ENCODE results near the gene PHC3.
"Not testable (repeated sequence)": the region's sequence is repeated elsewhere in the genome, so short reads cannot be mapped to it uniquely, and the experiment has no call there.

Gene PHC3

GRCh38 chr3:170204509-170204908 lies 23.0 kb upstream of the PHC3 start:
- Mint-ChIP-seq H3K27me3 (ENCODE audit: low read depth) (peaks cover 9% of the 10 kb centered on the region), H3K9me3 (no peaks in the 10 kb centered on the region), H3K27ac (no peak overlapping the region), H3K36me3 (ENCODE audit: low read depth) (no peaks in the 10 kb centered on the region), H3K4me3 (no peak overlapping the region), H3K4me1 (ENCODE audit: low read depth) (peaks cover 2% of the 10 kb centered on the region)

DNA sequence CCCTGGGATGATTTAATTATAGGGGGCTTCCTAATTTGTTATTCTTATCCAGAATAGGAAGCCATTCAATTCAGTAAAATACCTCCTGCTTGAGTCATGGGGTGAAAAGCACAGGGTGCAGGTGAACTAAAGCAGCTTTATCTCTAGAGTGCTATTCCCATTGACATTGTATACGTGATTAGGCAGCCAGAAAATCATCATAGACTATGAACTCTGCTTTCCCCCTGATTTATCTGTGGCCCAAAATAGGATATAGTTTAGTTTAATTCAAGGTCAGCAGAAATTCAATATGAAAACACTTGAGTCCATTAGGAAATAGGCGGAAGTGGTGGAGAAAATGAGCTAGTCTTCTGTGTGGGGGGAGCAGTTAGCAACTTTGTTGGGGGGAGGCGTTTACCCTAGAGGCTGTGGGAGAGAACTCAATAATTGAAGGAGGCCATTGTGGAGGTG lies 22.5 kb upstream of the PHC3 start:
- H3K36me3 Mint-ChIP-seq (ENCODE audit: low read depth): no peaks in the 10 kb centered on the region
- no peak overlapping the region for H3K27ac Mint-ChIP-seq
- peaks cover 2% of the 10 kb centered on the region for H3K4me1 Mint-ChIP-seq (ENCODE audit: low read depth)
- no peaks in the 10 kb centered on the region for H3K9me3 Mint-ChIP-seq
- peaks cover 13% of the 10 kb centered on the region for H3K27me3 Mint-ChIP-seq (ENCODE audit: low read depth)
- H3K4me3 Mint-ChIP-seq: no peak overlapping the region

- peaks cover 16% of the 10 kb centered on the region for H3K27me3 Mint-ChIP-seq (ENCODE audit: low read depth)
- H3K4me3 Mint-ChIP-seq: no peak overlapping the region
- no peaks in the 10 kb centered on the region for H3K36me3 Mint-ChIP-seq (ENCODE audit: low read depth)
- peaks cover 2% of the 10 kb centered on the region for H3K4me1 Mint-ChIP-seq (ENCODE audit: low read depth)
- no peak overlapping the region for H3K27ac Mint-ChIP-seq
- no peaks in the 10 kb centered on the region for H3K9me3 Mint-ChIP-seq
Observed at GRCh38 chr3:170203457-170203856, 21.9 kb upstream of the PHC3 start.

DNA sequence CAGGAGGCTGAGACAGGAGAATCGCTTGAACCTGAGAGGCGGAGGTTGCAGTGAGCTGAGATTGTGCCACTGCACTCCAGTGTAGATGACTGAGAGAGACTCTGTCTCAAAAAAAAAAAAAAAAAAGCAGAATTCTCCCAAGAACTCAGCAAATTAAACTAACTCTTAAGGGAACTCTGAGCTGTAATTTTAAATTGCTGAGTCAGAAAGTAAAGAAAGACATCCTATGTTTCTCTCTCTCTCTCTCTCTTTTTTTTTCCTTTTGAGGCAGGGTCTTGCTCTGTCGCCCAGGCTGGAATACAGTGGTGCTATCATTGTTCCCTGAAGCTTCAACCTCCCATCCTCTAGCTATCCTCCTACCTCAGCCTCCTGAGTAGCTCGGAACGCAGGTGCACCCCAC lies 20.0 kb upstream of the PHC3 start:
- H3K9me3 Mint-ChIP-seq: no peaks in the 10 kb centered on the region
- no peak overlapping the region for H3K27ac Mint-ChIP-seq
- H3K36me3 Mint-ChIP-seq (ENCODE audit: low read depth): no peaks in the 10 kb centered on the region
- H3K4me3 Mint-ChIP-seq: no peak overlapping the region
- peaks cover 16% of the 10 kb centered on the region for H3K27me3 Mint-ChIP-seq (ENCODE audit: low read depth)
- H3K4me1 Mint-ChIP-seq (ENCODE audit: low read depth): peaks cover 2% of the 10 kb centered on the region

GRCh38 chr3:170200987-170201386 lies 19.5 kb upstream of the PHC3 start:
- Mint-ChIP-seq H3K9me3 (no peaks in the 10 kb centered on the region), H3K4me3 (no peak overlapping the region), H3K27me3 (ENCODE audit: low read depth) (peaks cover 17% of the 10 kb centered on the region), H3K27ac (no peak overlapping the region), H3K36me3 (ENCODE audit: low read depth) (no peaks in the 10 kb centered on the region), H3K4me1 (ENCODE audit: low read depth) (peaks cover 2% of the 10 kb centered on the region)

DNA sequence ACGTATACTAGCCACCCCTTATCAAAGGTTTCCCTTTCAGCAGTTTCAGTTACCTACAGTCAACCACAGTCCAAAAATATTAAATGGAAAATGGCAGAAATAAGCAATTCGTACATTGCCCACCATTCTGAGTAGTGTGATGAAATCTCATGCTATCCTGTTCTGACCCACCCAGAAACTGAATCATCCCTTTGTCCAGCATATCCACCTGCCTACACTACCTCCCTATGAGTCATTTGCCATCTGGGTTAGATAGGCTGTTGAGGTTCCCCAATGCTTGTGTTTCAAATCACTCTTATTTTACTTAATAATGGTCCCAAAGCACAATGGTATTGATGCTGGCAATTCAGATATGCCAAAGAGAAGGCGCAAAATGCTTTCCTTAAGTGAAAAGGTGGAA lies 15.3 kb upstream of the PHC3 start:
- Mint-ChIP-seq H3K36me3 (ENCODE audit: low read depth) (no peaks in the 10 kb centered on the region), H3K9me3 (no peaks in the 10 kb centered on the region), H3K4me3 (no peak overlapping the region), H3K27ac (no peak overlapping the region), H3K27me3 (ENCODE audit: low read depth) (peaks cover 33% of the 10 kb centered on the region), H3K4me1 (ENCODE audit: low read depth) (peaks cover 2% of the 10 kb centered on the region)

- H3K4me3 Mint-ChIP-seq; H3K4me1 Mint-ChIP-seq (ENCODE audit: low read depth); H3K9me3 Mint-ChIP-seq; H3K36me3 Mint-ChIP-seq (ENCODE audit: low read depth); H3K27ac Mint-ChIP-seq: not testable (repeated sequence)
- H3K27me3 Mint-ChIP-seq (ENCODE audit: low read depth): peaks cover 33% of the 10 kb centered on the region
Observed at GRCh38 chr3:170195759-170196158, 14.2 kb upstream of the PHC3 start.

DNA sequence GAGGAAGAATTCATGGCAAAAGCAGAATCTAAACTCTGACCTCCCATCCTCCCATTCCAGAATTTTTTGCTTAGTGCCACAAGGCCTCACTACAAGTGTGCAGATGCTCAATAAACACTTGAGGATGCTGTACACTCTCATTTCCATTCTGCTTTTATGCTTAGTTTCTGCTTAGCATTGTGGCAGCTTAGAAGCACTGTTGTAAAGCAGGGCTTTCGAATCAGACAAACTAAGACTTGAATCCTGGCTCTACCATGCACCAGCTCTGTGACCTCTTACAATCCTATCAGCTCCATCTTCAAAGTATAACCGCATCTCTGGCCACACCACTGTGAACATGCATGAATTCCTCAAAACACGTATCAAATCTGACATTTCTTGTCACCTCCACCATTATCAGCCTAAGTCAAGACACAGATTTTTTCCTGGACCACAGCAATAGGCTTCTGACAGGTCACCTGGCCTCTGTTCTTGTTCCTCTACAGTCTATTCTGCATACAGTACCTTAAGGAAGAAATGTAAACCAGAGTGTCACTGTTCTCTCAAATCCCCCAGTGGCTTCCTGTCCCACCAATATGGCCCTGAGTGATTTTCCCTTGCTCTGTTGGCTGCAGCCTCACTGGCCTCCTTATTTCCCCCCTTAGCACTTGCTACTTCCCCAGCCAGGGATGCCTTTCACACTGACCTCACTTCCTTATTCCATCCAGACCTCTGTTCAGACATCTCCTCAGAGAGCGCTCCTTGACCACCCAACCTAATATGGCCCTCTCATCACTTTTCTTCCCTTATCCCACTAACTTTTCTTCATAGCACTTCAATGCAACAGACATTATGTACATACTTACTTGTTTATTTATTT lies 8.1 kb upstream of the PHC3 start:
- Mint-ChIP-seq H3K27me3 (ENCODE audit: low read depth) (peaks cover 9% of the 10 kb centered on the region), H3K4me3 (no peak overlapping the region), H3K36me3 (ENCODE audit: low read depth) (no peaks in the 10 kb centered on the region), H3K27ac (no peak overlapping the region), H3K4me1 (ENCODE audit: low read depth) (peaks cover 6% of the 10 kb centered on the region), H3K9me3 (no peaks in the 10 kb centered on the region)

DNA sequence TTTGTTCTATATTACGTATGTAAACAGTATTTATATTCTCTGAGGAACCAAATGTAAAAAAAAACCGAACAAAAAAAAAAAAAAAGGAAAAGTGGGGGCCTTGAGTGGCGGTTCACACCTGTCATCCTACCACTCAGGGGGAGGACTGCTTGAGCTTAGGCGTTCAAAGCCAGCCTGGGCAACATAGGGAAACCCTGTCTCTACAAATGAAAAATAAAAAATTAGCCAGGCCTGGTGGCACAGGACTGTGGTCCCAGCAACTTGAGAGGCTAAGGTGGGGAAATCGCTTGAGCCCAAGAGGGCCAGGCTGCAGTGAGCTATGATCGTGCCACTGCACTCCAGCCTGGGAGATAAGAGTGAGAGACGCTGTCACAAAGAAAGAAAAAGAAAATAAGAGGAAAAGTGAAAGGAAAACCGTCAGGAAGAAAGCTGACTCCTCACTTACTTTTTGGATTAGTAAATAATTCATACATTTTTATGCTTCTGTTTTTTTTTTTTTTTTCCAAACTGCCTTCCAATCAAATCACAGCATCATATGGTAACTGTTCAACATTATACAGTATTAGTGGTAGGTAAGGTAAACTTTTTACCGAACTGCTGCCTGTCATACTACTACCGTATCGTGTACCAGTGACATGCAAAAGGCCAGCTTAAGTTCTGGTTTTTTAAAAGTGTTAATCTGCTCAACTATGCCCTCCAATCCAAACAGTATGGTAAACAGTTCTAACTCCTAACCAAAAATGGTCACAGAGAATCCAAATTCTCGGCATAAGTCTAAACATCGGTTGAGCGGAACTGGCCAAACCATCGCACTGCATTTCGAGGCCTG lies 1.2 kb downstream of the PHC3 start:
- Mint-ChIP-seq H3K4me3 (peak overlapping the region; percentile 95), H3K9me3 (no peaks in the 10 kb centered on the region), H3K36me3 (ENCODE audit: low read depth) (peaks cover 22% of the 10 kb centered on the region), H3K27ac (peak overlapping the region; percentile 99), H3K27me3 (ENCODE audit: low read depth) (no peaks in the 10 kb centered on the region), H3K4me1 (ENCODE audit: low read depth) (peaks cover 24% of the 10 kb centered on the region)

DNA sequence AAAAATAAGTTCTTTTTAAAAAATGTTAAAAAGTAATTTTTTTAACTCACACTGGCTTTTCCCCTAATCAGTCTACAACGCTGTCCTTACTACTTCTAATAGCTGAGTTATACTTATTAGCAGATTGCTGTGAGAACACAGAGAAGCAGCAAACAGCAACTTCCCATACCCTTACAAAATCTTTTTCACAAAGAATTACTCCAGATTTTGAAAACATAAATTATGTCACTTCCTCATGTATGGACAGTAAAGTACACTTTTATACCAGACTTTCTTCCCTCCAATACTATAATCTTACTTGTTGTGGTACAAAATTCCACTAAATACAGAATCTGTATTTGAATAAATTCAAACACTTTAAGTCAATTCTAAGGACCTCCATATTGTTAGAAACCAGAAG lies 2.1 kb downstream of the PHC3 start:
- Mint-ChIP-seq H3K9me3 (no peaks in the 10 kb centered on the region), H3K27me3 (ENCODE audit: low read depth) (no peaks in the 10 kb centered on the region), H3K36me3 (ENCODE audit: low read depth) (peaks cover 28% of the 10 kb centered on the region), H3K4me3 (peak overlapping the region; percentile 95), H3K27ac (peak overlapping the region; percentile 99), H3K4me1 (ENCODE audit: low read depth) (peaks cover 29% of the 10 kb centered on the region)

- peak overlapping the region; percentile 66 for H3K27ac Mint-ChIP-seq
- no peaks in the 10 kb centered on the region for H3K9me3 Mint-ChIP-seq
- peaks cover 30% of the 10 kb centered on the region for H3K36me3 Mint-ChIP-seq (ENCODE audit: low read depth)
- peak overlapping the region; percentile 54 for H3K4me3 Mint-ChIP-seq
- H3K4me1 Mint-ChIP-seq (ENCODE audit: low read depth): peaks cover 32% of the 10 kb centered on the region
- no peaks in the 10 kb centered on the region for H3K27me3 Mint-ChIP-seq (ENCODE audit: low read depth)
Observed at GRCh38 chr3:170178651-170179050, 2.9 kb downstream of the PHC3 start.

GRCh38 chr3:170171563-170171962 lies 10.0 kb downstream of the PHC3 start:
- Mint-ChIP-seq H3K4me3 (peak overlapping the region; percentile 28), H3K27ac (peak overlapping the region; percentile 45), H3K9me3 (no peaks in the 10 kb centered on the region), H3K4me1 (ENCODE audit: low read depth) (peaks cover 39% of the 10 kb centered on the region), H3K36me3 (ENCODE audit: low read depth) (peaks cover 50% of the 10 kb centered on the region), H3K27me3 (ENCODE audit: low read depth) (no peaks in the 10 kb centered on the region)

GRCh38 chr3:170164717-170165116 lies 16.8 kb downstream of the PHC3 start:
- H3K36me3 Mint-ChIP-seq (ENCODE audit: low read depth): peaks cover 50% of the 10 kb centered on the region
- H3K4me1 Mint-ChIP-seq (ENCODE audit: low read depth): peaks cover 37% of the 10 kb centered on the region
- H3K27ac Mint-ChIP-seq: peak overlapping the region; percentile 13
- H3K4me3 Mint-ChIP-seq: no peak overlapping the region
- no peaks in the 10 kb centered on the region for H3K9me3 Mint-ChIP-seq
- no peaks in the 10 kb centered on the region for H3K27me3 Mint-ChIP-seq (ENCODE audit: low read depth)

DNA sequence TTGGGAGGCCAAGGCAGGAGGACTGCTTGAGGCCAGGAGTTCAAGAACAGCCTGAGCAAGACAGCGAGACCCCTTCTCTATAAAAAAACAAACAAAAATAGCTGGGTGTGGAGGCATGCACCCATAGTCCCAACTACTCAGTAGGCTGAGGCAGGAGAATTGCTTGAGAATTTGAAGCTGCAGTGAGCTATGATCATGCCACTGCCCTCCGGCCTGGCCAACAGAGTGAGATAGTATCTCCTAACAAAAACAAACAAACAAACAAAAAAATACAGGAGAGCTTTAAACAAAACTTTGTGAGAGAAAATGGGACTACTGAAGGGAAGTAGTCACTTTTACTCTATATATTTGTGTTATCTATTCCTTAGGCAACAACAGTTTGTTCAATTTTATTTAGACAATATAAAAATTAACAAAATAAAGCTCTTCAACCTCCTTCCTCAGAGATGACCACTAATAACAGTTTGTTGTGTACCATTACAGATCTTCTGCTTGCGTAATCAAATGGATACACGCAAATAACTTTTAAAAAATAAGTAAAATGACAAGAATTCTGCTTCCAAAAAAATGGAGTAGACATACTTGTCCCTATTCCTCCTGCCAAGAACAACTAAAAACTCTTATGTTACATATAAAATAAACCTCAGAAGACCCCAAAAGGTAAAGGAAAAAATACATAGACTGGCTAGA lies 17.4 kb downstream of the PHC3 start:
- Mint-ChIP-seq H3K27ac (no peak overlapping the region), H3K36me3 (ENCODE audit: low read depth) (peaks cover 49% of the 10 kb centered on the region), H3K27me3 (ENCODE audit: low read depth) (no peaks in the 10 kb centered on the region), H3K4me1 (ENCODE audit: low read depth) (peaks cover 32% of the 10 kb centered on the region), H3K4me3 (no peak overlapping the region), H3K9me3 (no peaks in the 10 kb centered on the region)
